ENCODE data around the gene DPH1.

DNA sequence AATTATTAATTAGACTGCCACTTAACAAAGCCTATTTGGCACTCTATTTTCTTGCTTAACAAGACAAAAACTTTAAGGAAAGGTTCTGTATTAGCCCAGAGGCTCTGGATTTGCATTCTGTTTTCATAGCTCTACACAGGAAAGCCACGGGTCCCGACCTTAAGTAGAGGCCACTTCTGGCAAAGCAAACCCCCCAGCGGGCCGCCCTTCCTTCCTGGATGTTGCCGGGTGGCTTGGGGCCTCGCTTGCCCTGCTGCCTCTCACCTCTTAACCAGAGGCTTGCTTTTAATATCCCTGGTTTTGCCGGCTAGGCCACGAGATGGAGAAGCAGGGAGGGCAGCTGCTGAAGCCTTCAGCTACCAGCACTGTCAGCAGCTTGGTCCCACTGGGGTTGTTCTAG lies 9.2 kb upstream of the DPH1 start:
- TF ChIP-seq CTCF (IDR thresholded peaks at IDR 0.05) (no peak), POLR2A (IDR thresholded peaks at IDR 0.05) (no peak)

Measured in ovary (tissue), 3 donors.